ENCODE results near the gene FOXO1.

Gene FOXO1

GRCh38 chr13:40571338-40571963, 95.0 kb downstream of the FOXO1 start:
- Histone ChIP-seq H3K9me3 (ENCODE audit: severe bottlenecking) (no peaks in the 10 kb centered on the region), H3K4me3 (ENCODE audit: low read depth, low read length) (no peak overlapping the region), H3K27me3 (ENCODE audit: insufficient read depth, low read depth, severe bottlenecking) (no peaks in the 10 kb centered on the region), H3K27ac (no peak overlapping the region), H3K36me3 (no peaks in the 10 kb centered on the region)
- no peak for DNase-seq
- TF ChIP-seq CTCF (IDR thresholded peaks at IDR 0.05; ENCODE audit: low read depth, low read length), result no peak

- Histone ChIP-seq H3K27me3 (ENCODE audit: insufficient read depth, low read depth, severe bottlenecking) (no peaks in the 10 kb centered on the region), H3K36me3 (no peaks in the 10 kb centered on the region), H3K9me3 (ENCODE audit: severe bottlenecking) (no peaks in the 10 kb centered on the region), H3K4me3 (ENCODE audit: low read depth, low read length) (no peak overlapping the region), H3K27ac (no peak overlapping the region)
- no peak for TF ChIP-seq CTCF (IDR thresholded peaks at IDR 0.05; ENCODE audit: low read depth, low read length)
- no peak for DNase-seq
These were observed 95.5 kb downstream of the FOXO1 start for GRCh38 chr13:40570930-40571329.

GRCh38 chr13:40569024-40569350, 97.5 kb downstream of the FOXO1 start:
- no peaks in the 10 kb centered on the region for H3K27me3 ChIP-seq (ENCODE audit: insufficient read depth, low read depth, severe bottlenecking)
- no peak overlapping the region for H3K4me3 ChIP-seq (ENCODE audit: low read depth, low read length)
- no peak for DNase-seq
- no peaks in the 10 kb centered on the region for H3K36me3 ChIP-seq
- H3K27ac ChIP-seq, result no peak overlapping the region
- TF ChIP-seq CTCF (IDR thresholded peaks at IDR 0.05; ENCODE audit: low read depth, low read length), result no peak
- H3K9me3 ChIP-seq (ENCODE audit: severe bottlenecking), result no peaks in the 10 kb centered on the region

- Histone ChIP-seq H3K27me3 (ENCODE audit: insufficient read depth, low read depth, severe bottlenecking) (no peaks in the 10 kb centered on the region), H3K27ac (no peak overlapping the region), H3K36me3 (no peaks in the 10 kb centered on the region), H3K4me3 (ENCODE audit: low read depth, low read length) (no peak overlapping the region), H3K9me3 (ENCODE audit: severe bottlenecking) (no peaks in the 10 kb centered on the region)
- DNase-seq, result no peak
- TF ChIP-seq CTCF (IDR thresholded peaks at IDR 0.05; ENCODE audit: low read depth, low read length), result no peak
These were observed 98.0 kb downstream of the FOXO1 start for GRCh38 chr13:40568246-40569023.

GRCh38 chr13:40566811-40567210, 99.6 kb downstream of the FOXO1 start:
- TF ChIP-seq CTCF (IDR thresholded peaks at IDR 0.05; ENCODE audit: low read depth, low read length), result no peak
- no peak overlapping the region for H3K27ac ChIP-seq
- H3K27me3 ChIP-seq (ENCODE audit: insufficient read depth, low read depth, severe bottlenecking), result no peaks in the 10 kb centered on the region
- no peak overlapping the region for H3K4me3 ChIP-seq (ENCODE audit: low read depth, low read length)
- no peaks in the 10 kb centered on the region for H3K36me3 ChIP-seq
- no peak for DNase-seq
- no peaks in the 10 kb centered on the region for H3K9me3 ChIP-seq (ENCODE audit: severe bottlenecking)
